ENCODE measurements around the gene SYS1. TPM values are rescaled to one million over a fixed set of nuclear protein-coding genes. Genes with fewer than 3 reads are reported as not detected.

SYS1 gene
- total RNA-seq, 2 experiments from 2014 or later: 94.8 to 107 TPM

- peaks cover 11% of the 10 kb centered on the region for H3K9me3 Mint-ChIP-seq
- Histone ChIP-seq H3K27me3 (ENCODE audit: control insufficient read depth in 1 of 2, insufficient read depth in 2 of 2, low read length in 2 of 2) (no peaks in the 10 kb centered on the region), H3K36me3 (ENCODE audit: insufficient read depth, low read length) (no peaks in the 10 kb centered on the region), H3K4me3 (ENCODE audit: low read length) (no peak overlapping the region), H3K27ac (ENCODE audit: low read depth in 1 of 2, low read length in 2 of 2) (no peak overlapping the region), H3K9me3 (ENCODE audit: control insufficient read depth in 1 of 2, insufficient read depth in 1 of 2, low read length in 2 of 2) (peaks cover 10 to 18% of the 10 kb centered on the region in 2 experiments), H3K4me1 (ENCODE audit: insufficient read depth, low read length) (peaks cover 24% of the 10 kb centered on the region)
- no peak for TF ChIP-seq CTCF (IDR thresholded peaks at IDR 0.05)
- H3K36me3 Mint-ChIP-seq (ENCODE audit: low read depth): peaks cover 36% of the 10 kb centered on the region
- DNase-seq (no peak), ATAC-seq (ENCODE audit: poor library complexity) (no peak)
- no peak overlapping the region for H3K27ac Mint-ChIP-seq
- no peak overlapping the region for H3K4me3 Mint-ChIP-seq
- ChIA-PET POLR2A (interaction anchor here (2.5 kb wide), 1 partner anchor 13 kb away, joined by 16 read pairs; the partner anchor contains the start of gene PIGT), CTCF (no interaction called here)
- no peaks in the 10 kb centered on the region for H3K27me3 Mint-ChIP-seq
- peaks cover 19% of the 10 kb centered on the region for H3K4me1 Mint-ChIP-seq (ENCODE audit: low read depth)
- intact Hi-C loops (cut with DNase I, micrococcal nuclease): no loop called here
These were observed 40.0 kb downstream of the SYS1 start for GRCh38 chr20:45402946-45403345.

GRCh38 chr20:45404438-45404837 is 41.5 kb downstream of the SYS1 start:
- DNase-seq (no peak), ATAC-seq (ENCODE audit: poor library complexity) (no peak)
- H3K4me1 Mint-ChIP-seq (ENCODE audit: low read depth): peaks cover 26% of the 10 kb centered on the region
- no peak for TF ChIP-seq CTCF (IDR thresholded peaks at IDR 0.05)
- H3K4me3 Mint-ChIP-seq: peak overlapping the region; percentile 86
- Histone ChIP-seq H3K4me1 (ENCODE audit: insufficient read depth, low read length) (peaks cover 27% of the 10 kb centered on the region), H3K27ac (ENCODE audit: low read depth in 1 of 2, low read length in 2 of 2) (no peak overlapping the region), H3K27me3 (ENCODE audit: control insufficient read depth in 1 of 2, insufficient read depth in 2 of 2, low read length in 2 of 2) (no peaks in the 10 kb centered on the region), H3K4me3 (ENCODE audit: low read length) (no peak overlapping the region), H3K9me3 (ENCODE audit: control insufficient read depth in 1 of 2, insufficient read depth in 1 of 2, low read length in 2 of 2) (peaks cover 10 to 18% of the 10 kb centered on the region in 2 experiments), H3K36me3 (ENCODE audit: insufficient read depth, low read length) (no peaks in the 10 kb centered on the region)
- no peak overlapping the region for H3K27ac Mint-ChIP-seq
- ChIA-PET POLR2A (interaction anchor here (1.1 to 5.7 kb wide), 3 partner anchors 9 to 31 kb away, joined by 6 to 49 read pairs (median 16); partner anchors contain the start of gene PIGT), CTCF (interaction anchor here (1.4 to 2.7 kb wide), 2 partner anchors 31 to 41 kb away, joined by 6 to 8 read pairs; partner anchors contain the start of gene SYS1)
- intact Hi-C loops (cut with DNase I, micrococcal nuclease): no loop called here
- peaks cover 38% of the 10 kb centered on the region for H3K36me3 Mint-ChIP-seq (ENCODE audit: low read depth)
- H3K9me3 Mint-ChIP-seq: peaks cover 11% of the 10 kb centered on the region
- H3K27me3 Mint-ChIP-seq: no peaks in the 10 kb centered on the region

GRCh38 chr20:45405571-45406259 is 42.8 kb downstream of the SYS1 start:
- Histone ChIP-seq H3K27ac (ENCODE audit: low read depth in 1 of 2, low read length in 2 of 2) (no peak overlapping the region), H3K4me1 (ENCODE audit: insufficient read depth, low read length) (peaks cover 27% of the 10 kb centered on the region), H3K9me3 (ENCODE audit: control insufficient read depth in 1 of 2, insufficient read depth in 1 of 2, low read length in 2 of 2) (peaks cover 4 to 6% of the 10 kb centered on the region in 2 experiments), H3K36me3 (ENCODE audit: insufficient read depth, low read length) (peaks cover 7% of the 10 kb centered on the region), H3K4me3 (ENCODE audit: low read length) (peak overlapping the region; percentile 76), H3K27me3 (ENCODE audit: control insufficient read depth in 1 of 2, insufficient read depth in 2 of 2, low read length in 2 of 2) (no peaks in the 10 kb centered on the region)
- Mint-ChIP-seq H3K4me1 (ENCODE audit: low read depth) (peaks cover 26% of the 10 kb centered on the region), H3K9me3 (peaks cover 4% of the 10 kb centered on the region), H3K4me3 (peak overlapping the region; percentile 86), H3K27ac (peak overlapping the region; percentile 64), H3K27me3 (no peaks in the 10 kb centered on the region), H3K36me3 (ENCODE audit: low read depth) (peaks cover 33% of the 10 kb centered on the region)
- DNase-seq (no peak), ATAC-seq (ENCODE audit: poor library complexity) (peak; percentile 16)
- TF ChIP-seq CTCF (IDR thresholded peaks at IDR 0.05): no peak
- intact Hi-C loops (cut with DNase I, micrococcal nuclease): loop anchor here in 1 of 2 experiments (2.0 kb wide), 1 partner anchor 43 kb away; the partner anchor contains the start of gene SYS1
- CTCF ChIA-PET: interaction anchor here (2.7 kb wide), 1 partner anchor 43 kb away, joined by 8 read pairs; the partner anchor contains the start of gene SYS1
- POLR2A ChIA-PET: interaction anchor here (0.6 to 5.7 kb wide), 4 partner anchors 10 to 43 kb away, joined by 3 to 49 read pairs (median 36); partner anchors contain the start of genes PIGT and SYS1

All from CD4-positive, alpha-beta T cell (primary cell).